T-helper 2 cell treated with Interferon-gamma antibody and Interleukin-4, amounts not matched to agents 100 ng/mL and 5 ng/mL, for 36 hours (primary cell): ENCODE measurements around the gene NACA2. TPM values are rescaled to one million over a fixed set of nuclear protein-coding genes. Genes with fewer than 3 reads are reported as not detected.
"Not testable (repeated sequence)": the region's sequence is repeated elsewhere in the genome, so short reads cannot be mapped to it uniquely, and the experiment has no call there.

Source experiments
- intact Hi-C: fragments of 100-400 bp; cut with micrococcal nuclease; formaldehyde crosslinking; loops from one replicate; pipeline ENCODE4 v1.15.1; 2023
- total RNA-seq: library from RNA; stranded (reverse); gene quantifications from 2 replicates; pipeline ENCODE4 v1.2.3, GENCODE V29; 2022

Gene NACA2
- total RNA-seq, 1 donor from 2014 or later: not detected

DNA sequence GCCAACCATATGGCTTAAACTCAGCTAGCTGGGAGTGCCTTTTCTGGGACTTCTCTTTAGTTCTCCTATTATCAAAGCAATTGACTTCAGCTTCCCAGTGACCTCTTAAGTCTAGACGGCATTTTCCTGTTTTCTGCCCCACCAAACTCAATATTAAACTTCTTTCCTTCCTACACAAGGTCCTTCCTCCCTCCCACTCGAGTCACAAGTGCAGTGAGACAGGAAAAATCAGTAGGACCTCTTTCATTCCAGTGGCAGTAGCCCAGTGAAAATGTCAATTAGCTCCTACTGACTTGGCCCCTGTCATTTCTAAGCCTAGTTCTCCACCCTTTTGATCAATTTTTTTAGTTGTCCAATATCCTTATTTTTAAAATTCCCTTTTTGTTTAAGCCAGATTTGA is 9.6 kb upstream of the NACA2 start:
- intact Hi-C loops: no loop called here

DNA sequence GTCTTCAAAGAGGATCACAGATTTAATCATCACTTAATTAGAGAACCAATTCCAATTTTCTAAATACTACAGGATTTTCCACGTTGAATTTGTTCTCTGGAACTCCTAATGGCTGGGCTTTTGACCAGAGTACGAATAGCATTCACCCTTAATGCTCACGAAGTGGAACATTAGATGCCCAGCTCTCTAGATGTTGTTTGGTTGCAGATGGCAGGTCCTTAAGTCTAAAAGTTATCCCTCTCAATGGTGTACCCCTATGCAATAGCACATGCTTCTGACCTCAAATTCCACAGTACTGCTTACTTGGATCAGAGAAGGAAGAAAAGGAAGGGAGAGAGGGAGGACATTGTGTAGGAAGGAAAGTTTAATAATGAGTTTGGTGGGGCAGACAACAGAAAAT is 8.6 kb upstream of the NACA2 start:
- intact Hi-C loops: no loop called here

GRCh38 chr17:61598014-61598413 is 7.0 kb upstream of the NACA2 start:
- intact Hi-C loops: no loop called here

DNA sequence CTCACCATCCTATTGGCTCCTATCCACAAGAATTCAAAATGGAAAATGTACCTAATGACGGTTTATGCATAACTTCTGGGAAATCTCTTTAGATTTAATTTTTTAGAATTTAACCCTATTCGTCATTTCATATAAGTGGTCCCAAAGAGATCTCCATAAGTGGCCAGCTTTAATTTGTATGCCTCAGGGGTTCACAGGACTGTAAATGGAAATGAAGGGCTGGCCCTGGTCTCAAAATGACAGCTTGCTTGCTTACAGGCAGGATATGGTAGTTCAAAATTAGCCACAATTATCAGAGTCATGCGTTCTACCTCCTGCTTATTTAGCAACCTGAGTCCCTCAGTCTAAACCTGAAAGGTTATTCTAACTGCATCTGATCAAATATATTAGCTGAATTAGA is 6.6 kb upstream of the NACA2 start:
- intact Hi-C loops: no loop called here

- intact Hi-C loops: no loop called here
These were observed 4.6 kb upstream of the NACA2 start for GRCh38 chr17:61595418-61596186.

DNA sequence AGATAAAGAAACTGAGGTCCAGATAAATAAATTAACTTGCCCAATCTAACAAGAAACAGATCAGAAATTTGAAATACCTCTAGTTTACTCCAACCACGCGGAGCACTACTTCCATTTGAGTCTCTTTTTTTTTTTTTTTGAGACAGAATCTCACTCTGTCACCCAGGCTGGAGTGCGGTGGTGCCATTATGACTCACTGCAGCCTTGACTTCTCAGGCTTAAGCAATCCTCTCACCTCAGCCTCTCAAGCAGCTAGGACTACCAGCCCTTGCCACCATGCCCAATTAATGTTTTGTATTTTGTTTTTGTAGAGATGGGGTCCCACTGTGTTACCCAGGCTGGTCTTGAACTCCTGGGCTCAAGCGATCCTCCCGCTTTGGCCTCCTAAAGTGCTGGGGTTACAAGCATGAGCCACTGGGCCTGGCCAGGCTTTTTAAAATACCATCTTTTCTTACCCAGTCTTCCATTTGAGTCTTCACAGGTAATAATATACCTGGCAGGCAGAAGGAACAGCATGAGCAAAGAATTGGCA is 3.3 kb upstream of the NACA2 start:
- intact Hi-C loops: no loop called here

DNA sequence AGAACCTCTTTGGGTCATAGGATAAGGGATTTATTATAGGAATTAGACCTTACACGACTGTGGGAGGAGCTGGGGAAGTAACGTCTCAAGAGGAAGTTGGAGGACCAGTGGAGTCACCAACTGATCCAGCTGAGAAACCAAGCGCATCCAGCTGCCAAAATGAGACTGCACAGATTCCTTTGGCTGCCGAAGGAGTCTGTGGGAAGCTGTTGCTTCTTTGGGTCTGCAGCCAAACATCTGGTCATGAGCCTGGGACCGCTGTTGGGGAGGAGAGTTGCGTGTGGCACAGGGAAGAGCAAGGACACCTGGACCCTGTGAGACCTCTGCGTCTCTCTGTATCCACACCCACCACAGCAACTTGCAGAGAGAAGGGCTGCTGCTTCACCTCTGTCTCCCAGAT is 2.4 kb upstream of the NACA2 start:
- intact Hi-C loops: no loop called here

DNA sequence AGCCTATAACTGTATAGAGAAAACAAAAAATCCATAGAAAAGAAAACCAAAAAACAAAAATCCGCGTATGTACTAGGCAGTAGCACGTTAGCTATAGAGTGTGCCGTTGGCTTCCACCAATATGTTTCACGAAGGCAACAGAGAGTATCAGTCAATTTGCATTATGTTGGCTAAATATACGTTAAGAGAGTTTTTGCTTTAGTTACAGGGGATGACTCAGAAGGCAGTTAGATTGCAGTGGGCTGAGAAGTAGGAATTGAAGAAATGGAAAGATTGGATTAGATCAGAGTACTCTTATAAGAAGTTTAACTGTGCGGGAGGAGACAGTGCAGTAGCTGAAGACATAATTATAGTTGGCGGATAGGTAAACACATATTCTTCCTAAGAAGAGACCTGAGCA is 911 bp upstream of the NACA2 start:
- intact Hi-C loops: no loop called here

DNA sequence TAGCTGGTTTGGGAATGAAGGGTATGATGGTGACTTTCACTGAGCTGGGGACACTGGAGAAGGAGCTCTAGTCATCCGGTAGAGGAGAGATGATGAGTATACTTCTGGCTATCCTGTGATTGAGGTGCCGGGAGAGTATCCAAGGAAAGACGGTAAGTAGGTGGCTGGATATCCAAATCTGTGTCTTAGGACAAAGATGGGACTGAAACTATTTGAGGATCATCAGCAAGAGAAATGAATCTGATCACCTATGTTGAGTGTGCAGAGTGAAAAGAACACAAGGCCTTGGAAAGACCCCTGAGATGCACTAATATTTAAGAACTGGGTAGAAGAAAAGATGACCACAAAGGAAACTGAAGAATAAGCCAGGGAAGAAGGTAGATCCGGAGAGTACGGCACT is 1.0 kb downstream of the NACA2 start:
- intact Hi-C loops: no loop called here

DNA sequence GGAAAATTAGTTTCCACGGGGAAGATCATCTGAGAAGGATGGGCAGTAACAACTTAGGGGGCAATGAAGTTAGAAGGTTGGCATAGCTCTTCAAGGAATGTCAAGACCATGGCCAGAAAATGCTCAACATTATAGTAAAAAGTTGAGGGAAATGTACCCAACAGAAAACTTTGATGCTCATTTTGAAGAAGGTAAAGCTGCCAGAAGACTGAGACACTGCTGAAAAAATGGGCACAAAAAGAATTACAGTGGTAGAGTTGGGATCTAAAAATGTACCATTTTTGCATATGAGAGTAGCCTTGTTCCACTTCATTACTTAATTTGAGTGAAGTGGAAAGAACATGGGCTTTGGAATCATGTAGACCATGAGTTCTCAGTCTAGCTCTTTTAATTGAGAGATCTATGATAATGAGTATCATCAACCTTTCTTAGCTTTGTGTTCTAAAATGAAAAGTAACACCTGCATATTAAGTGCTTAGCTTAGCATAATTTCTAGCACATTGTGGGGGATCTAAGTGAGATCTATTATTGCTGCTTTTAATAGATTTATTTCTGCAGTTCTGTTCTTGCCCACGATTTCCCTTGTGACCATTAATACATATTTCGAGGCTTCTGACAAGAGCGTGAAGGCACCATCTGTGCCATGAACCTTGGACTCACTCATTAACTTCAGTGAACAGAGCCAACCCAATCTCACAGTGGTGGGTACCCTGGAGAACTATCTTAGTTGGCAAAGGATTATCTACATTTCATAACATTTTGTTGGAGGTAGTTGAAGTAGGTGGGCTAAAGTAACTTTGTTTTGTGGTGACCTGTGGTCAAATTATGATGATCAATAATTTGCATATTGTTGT is 3.0 kb downstream of the NACA2 start:
- intact Hi-C loops: no loop called here

GRCh38 chr17:61587242-61587641 is 3.8 kb downstream of the NACA2 start:
- intact Hi-C loops: no loop called here

DNA sequence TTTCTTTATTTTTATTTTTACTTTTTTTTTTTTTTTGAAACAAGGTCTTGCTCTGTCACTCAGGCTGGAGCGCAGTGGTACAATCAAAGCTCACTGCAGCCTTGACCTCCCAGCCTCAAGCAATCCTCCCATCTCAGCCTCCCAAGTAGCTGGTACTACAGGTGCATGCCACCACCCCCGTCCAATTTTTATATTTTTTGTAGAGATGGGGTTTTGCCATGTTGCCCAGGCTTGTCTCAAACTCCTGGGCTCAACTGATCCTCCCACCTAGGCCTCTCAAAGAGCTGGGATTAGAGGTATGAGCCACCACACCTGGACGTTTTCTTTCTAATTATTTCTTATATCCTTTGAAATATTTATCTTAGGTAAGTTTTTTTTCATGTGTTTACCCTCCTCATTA is 4.4 kb downstream of the NACA2 start:
- intact Hi-C loops: not testable (repeated sequence)

DNA sequence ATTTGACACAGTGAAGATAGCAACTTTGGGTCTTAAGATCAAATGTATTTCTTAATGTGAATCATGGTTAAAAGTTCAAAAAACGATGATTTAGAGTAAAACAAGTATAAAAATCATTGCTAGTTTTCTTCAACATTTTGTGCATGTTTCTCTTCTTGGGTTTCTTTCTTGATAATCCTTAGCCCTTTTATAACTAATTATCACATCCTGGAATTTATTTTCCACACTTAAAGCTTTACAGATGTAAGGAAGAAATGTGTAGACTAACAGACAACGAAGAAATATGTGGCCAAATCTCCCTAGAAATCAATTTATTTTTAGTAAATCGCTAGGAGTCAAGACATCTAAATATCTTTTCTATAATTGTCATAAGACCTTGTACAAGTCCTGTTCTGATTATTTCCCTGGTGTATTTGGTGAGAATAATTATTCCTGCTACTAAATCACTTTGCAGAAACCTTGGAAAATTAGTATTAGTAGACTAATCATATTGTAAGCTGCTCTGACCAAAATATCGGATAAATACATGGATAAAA is 4.9 kb downstream of the NACA2 start:
- intact Hi-C loops: no loop called here

DNA sequence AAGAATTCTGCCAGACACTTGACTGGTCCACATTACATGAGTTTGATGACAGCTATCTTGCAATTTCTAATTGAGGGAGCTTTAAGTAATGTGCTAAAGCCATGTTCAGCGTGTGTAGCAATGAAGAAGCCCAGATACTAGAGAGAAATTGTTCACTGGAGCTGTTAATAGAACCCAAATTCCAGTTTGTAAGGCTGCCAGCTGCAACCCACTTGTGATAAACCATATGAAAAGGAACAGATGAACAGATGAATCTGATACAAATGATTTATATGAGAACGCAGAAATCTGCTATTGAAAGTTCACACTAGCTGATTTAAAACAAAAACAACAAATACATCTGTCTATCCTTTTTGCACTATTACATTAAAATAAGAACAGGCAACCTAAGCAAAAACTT is 6.2 kb downstream of the NACA2 start:
- intact Hi-C loops: no loop called here

DNA sequence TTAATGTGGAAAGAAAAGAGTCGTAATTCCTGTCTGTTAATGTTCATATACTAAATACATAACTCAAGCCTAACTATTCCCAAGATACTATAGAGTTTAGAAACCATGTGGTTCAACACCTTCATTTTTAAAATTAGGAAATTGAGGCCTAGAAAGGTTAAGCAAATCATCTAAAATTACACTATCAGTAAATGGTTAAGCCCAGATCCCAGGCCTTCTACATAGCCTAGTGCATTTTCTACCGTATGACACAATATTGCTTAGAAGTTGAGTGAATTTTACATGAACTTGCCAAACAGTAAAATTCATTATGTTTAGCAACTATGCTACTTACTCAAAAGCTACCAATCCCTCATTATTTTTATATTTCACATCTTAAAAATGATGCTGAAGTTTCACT is 6.8 kb downstream of the NACA2 start:
- intact Hi-C loops: no loop called here

- intact Hi-C loops: loop anchor here (1.0 kb wide), 1 partner anchor 171 kb away; no protein-coding TSS in a partner anchor
These were observed 7.3 kb downstream of the NACA2 start for GRCh38 chr17:61583660-61584264.

DNA sequence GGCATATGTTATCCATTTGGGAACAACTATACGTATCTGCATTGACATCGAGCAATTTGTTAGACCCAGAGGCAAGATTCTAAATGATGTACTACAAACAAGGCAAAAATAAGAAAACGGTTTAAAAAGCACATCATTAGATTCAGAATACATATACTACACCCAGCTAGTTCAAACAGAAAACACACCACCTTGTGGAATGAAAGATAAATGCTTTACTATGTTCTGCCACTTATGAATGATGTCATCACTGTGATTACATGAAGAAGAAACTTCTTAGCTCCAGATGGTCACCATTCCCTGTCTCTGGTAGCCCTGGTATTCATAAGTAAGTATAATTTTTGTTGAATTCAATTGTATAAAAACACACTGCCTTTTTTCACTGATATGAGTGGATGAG is 7.8 kb downstream of the NACA2 start:
- intact Hi-C loops: loop anchor here (1.0 kb wide), 1 partner anchor 171 kb away; no protein-coding TSS in a partner anchor

- intact Hi-C loops: no loop called here
These were observed 8.4 kb downstream of the NACA2 start for GRCh38 chr17:61582593-61582992.

- intact Hi-C loops: no loop called here
These were observed 9.2 kb downstream of the NACA2 start for GRCh38 chr17:61581611-61582349.

DNA sequence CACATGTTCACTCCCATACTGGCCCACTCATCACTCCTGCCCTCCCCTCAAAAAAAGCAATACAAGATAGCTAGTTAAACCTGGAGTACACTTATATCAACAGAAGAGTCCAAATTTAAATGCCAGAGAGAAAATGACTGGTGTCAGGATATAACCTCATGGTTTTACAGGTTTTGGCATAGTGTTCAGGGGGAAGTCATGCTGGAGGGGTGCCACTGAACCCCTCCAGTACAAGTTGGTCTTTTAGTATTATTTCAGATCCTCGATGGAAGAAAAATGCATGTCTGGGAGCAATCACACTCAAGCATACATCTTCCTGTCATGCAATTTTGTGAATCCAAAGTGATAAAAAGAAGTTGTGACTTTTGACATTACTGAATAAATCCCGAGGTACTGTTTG is 10.5 kb downstream of the NACA2 start:
- intact Hi-C loops: no loop called here

DNA sequence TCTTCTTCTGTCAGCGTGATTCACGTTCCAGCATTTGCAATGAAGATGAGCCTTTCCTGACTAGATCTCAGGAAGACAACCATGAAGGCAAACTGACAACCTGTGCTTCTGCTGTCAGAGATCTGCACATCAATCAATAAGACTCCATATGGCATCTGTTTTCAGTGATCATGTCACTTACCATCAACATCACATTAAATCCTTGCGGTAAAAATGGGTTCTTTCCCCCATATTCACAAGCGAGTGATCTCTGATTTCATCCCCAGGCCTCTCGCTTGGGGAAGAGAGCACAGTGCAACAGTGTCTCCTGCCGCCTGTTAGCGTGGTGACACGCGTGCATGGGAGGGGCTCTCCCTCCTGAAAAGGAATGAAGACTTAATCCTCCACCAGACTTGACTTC is 11.1 kb downstream of the NACA2 start:
- intact Hi-C loops: no loop called here
